ENCODE results near the gene TNS1. TPM values are rescaled to one million over a fixed set of nuclear protein-coding genes. Genes with fewer than 3 reads are reported as not detected.

The TNS1 gene
- total and polyA plus RNA-seq, 4 donors = 46.9 to 64.5 (median 58.1) TPM

- H3K27ac ChIP-seq (ENCODE audit: low read depth, low read length) = no peak overlapping the region
- DNase-seq (ENCODE audit: low read depth in 4 of 6, low spot score in 6 of 6) = no peak
- no peaks in the 10 kb centered on the region for H3K9me3 ChIP-seq (ENCODE audit: control insufficient read depth, insufficient read depth, low read length)
- no peaks in the 10 kb centered on the region for H3K27me3 ChIP-seq (ENCODE audit: control insufficient read depth, insufficient read depth, low read length)
- H3K4me1 ChIP-seq (ENCODE audit: control insufficient read depth, insufficient read depth, low read length) = peaks cover 18% of the 10 kb centered on the region
- no peaks in the 10 kb centered on the region for H3K36me3 ChIP-seq (ENCODE audit: control insufficient read depth, insufficient read depth, low read length)
- no peak overlapping the region for H3K4me3 ChIP-seq (ENCODE audit: low read depth, low read length)
- WGBS (ENCODE audit: insufficient coverage) = 88% methylated on average over 6 of the region's 8 CpGs
Measured at GRCh38 chr2:217793566-217794132, 209.1 kb downstream of the TNS1 start.

- H3K9me3 ChIP-seq (ENCODE audit: control insufficient read depth, insufficient read depth, low read length) = no peaks in the 10 kb centered on the region
- no peak overlapping the region for H3K4me3 ChIP-seq (ENCODE audit: low read depth, low read length)
- 65% methylated on average over 2 of the region's 5 CpGs for WGBS (ENCODE audit: insufficient coverage)
- no peak overlapping the region for H3K27ac ChIP-seq (ENCODE audit: low read depth, low read length)
- no peaks in the 10 kb centered on the region for H3K36me3 ChIP-seq (ENCODE audit: control insufficient read depth, insufficient read depth, low read length)
- no peak for DNase-seq (ENCODE audit: low read depth in 4 of 6, low spot score in 6 of 6)
- peaks cover 18% of the 10 kb centered on the region for H3K4me1 ChIP-seq (ENCODE audit: control insufficient read depth, insufficient read depth, low read length)
- H3K27me3 ChIP-seq (ENCODE audit: control insufficient read depth, insufficient read depth, low read length) = no peaks in the 10 kb centered on the region
Measured at GRCh38 chr2:217792626-217793527, 209.9 kb downstream of the TNS1 start.

- Histone ChIP-seq H3K27me3 (ENCODE audit: control insufficient read depth, insufficient read depth, low read length) (no peaks in the 10 kb centered on the region), H3K9me3 (ENCODE audit: control insufficient read depth, insufficient read depth, low read length) (no peaks in the 10 kb centered on the region), H3K27ac (ENCODE audit: low read depth, low read length) (no peak overlapping the region), H3K36me3 (ENCODE audit: control insufficient read depth, insufficient read depth, low read length) (peaks cover 6% of the 10 kb centered on the region), H3K4me1 (ENCODE audit: control insufficient read depth, insufficient read depth, low read length) (peaks cover 18% of the 10 kb centered on the region), H3K4me3 (ENCODE audit: low read depth, low read length) (no peak overlapping the region)
- no peak for DNase-seq (ENCODE audit: low read depth in 4 of 6, low spot score in 6 of 6)
- WGBS (ENCODE audit: insufficient coverage) = no CpG with 5 or more reads among the region's 2 CpGs
Measured at GRCh38 chr2:217791551-217791950, 211.2 kb downstream of the TNS1 start.

- Histone ChIP-seq H3K36me3 (ENCODE audit: control insufficient read depth, insufficient read depth, low read length) (peaks cover 6% of the 10 kb centered on the region), H3K27ac (ENCODE audit: low read depth, low read length) (no peak overlapping the region), H3K27me3 (ENCODE audit: control insufficient read depth, insufficient read depth, low read length) (no peaks in the 10 kb centered on the region), H3K4me3 (ENCODE audit: low read depth, low read length) (no peak overlapping the region), H3K9me3 (ENCODE audit: control insufficient read depth, insufficient read depth, low read length) (no peaks in the 10 kb centered on the region), H3K4me1 (ENCODE audit: control insufficient read depth, insufficient read depth, low read length) (peaks cover 20% of the 10 kb centered on the region)
- WGBS (ENCODE audit: insufficient coverage) = 91% methylated on average over 4 of the region's 5 CpGs
- DNase-seq (ENCODE audit: low read depth in 4 of 6, low spot score in 6 of 6) = no peak
Measured at GRCh38 chr2:217790681-217791392, 212.0 kb downstream of the TNS1 start.

- Histone ChIP-seq H3K27ac (ENCODE audit: low read depth, low read length) (no peak overlapping the region), H3K4me3 (ENCODE audit: low read depth, low read length) (no peak overlapping the region)
- WGBS (ENCODE audit: insufficient coverage) = 72% methylated on average over 6 of the region's 10 CpGs
Measured at GRCh38 chr2:217790195-217790594, 212.6 kb downstream of the TNS1 start.

GRCh38 chr2:217789736-217790181 is 213.0 kb downstream of the TNS1 start:
- Histone ChIP-seq H3K27me3 (ENCODE audit: control insufficient read depth, insufficient read depth, low read length) (no peaks in the 10 kb centered on the region), H3K36me3 (ENCODE audit: control insufficient read depth, insufficient read depth, low read length) (peaks cover 6% of the 10 kb centered on the region), H3K27ac (ENCODE audit: low read depth, low read length) (no peak overlapping the region), H3K4me1 (ENCODE audit: control insufficient read depth, insufficient read depth, low read length) (peaks cover 24% of the 10 kb centered on the region), H3K9me3 (ENCODE audit: control insufficient read depth, insufficient read depth, low read length) (no peaks in the 10 kb centered on the region), H3K4me3 (ENCODE audit: low read depth, low read length) (no peak overlapping the region)
- no peak for DNase-seq (ENCODE audit: low read depth in 4 of 6, low spot score in 6 of 6)
- 74% methylated on average over 6 of the region's 13 CpGs for WGBS (ENCODE audit: insufficient coverage)

More at GRCh38 chr2:217790195-217790594, 212.6 kb downstream of the TNS1 start:
- DNase-seq (ENCODE audit: low read depth in 4 of 6, low spot score in 6 of 6) = no peak
- Histone ChIP-seq H3K27me3 (ENCODE audit: control insufficient read depth, insufficient read depth, low read length) (no peaks in the 10 kb centered on the region), H3K36me3 (ENCODE audit: control insufficient read depth, insufficient read depth, low read length) (peaks cover 6% of the 10 kb centered on the region), H3K4me1 (ENCODE audit: control insufficient read depth, insufficient read depth, low read length) (peaks cover 24% of the 10 kb centered on the region), H3K9me3 (ENCODE audit: control insufficient read depth, insufficient read depth, low read length) (no peaks in the 10 kb centered on the region)

GRCh38 chr2:217789003-217789735 is 213.6 kb downstream of the TNS1 start:
- Histone ChIP-seq H3K4me3 (ENCODE audit: low read depth, low read length) (no peak overlapping the region), H3K4me1 (ENCODE audit: control insufficient read depth, insufficient read depth, low read length) (peaks cover 24% of the 10 kb centered on the region), H3K27ac (ENCODE audit: low read depth, low read length) (no peak overlapping the region), H3K27me3 (ENCODE audit: control insufficient read depth, insufficient read depth, low read length) (no peaks in the 10 kb centered on the region), H3K9me3 (ENCODE audit: control insufficient read depth, insufficient read depth, low read length) (no peaks in the 10 kb centered on the region), H3K36me3 (ENCODE audit: control insufficient read depth, insufficient read depth, low read length) (peaks cover 6% of the 10 kb centered on the region)
- WGBS (ENCODE audit: insufficient coverage) = 27% methylated on average over 14 of the region's 15 CpGs
- DNase-seq (ENCODE audit: low read depth in 4 of 6, low spot score in 6 of 6) = peak; percentile 41 to 92 (median 68)

GRCh38 chr2:217788669-217789002 is 214.2 kb downstream of the TNS1 start:
- no peaks in the 10 kb centered on the region for H3K9me3 ChIP-seq (ENCODE audit: control insufficient read depth, insufficient read depth, low read length)
- peaks cover 19% of the 10 kb centered on the region for H3K4me1 ChIP-seq (ENCODE audit: control insufficient read depth, insufficient read depth, low read length)
- peaks cover 6% of the 10 kb centered on the region for H3K36me3 ChIP-seq (ENCODE audit: control insufficient read depth, insufficient read depth, low read length)
- H3K27me3 ChIP-seq (ENCODE audit: control insufficient read depth, insufficient read depth, low read length) = no peaks in the 10 kb centered on the region
- no peak overlapping the region for H3K4me3 ChIP-seq (ENCODE audit: low read depth, low read length)
- H3K27ac ChIP-seq (ENCODE audit: low read depth, low read length) = no peak overlapping the region
- no peak for DNase-seq (ENCODE audit: low read depth in 4 of 6, low spot score in 6 of 6)
- 95% methylated on average over 7 of the region's 7 CpGs for WGBS (ENCODE audit: insufficient coverage)

- Histone ChIP-seq H3K36me3 (ENCODE audit: control insufficient read depth, insufficient read depth, low read length) (peaks cover 6% of the 10 kb centered on the region), H3K27me3 (ENCODE audit: control insufficient read depth, insufficient read depth, low read length) (no peaks in the 10 kb centered on the region), H3K4me1 (ENCODE audit: control insufficient read depth, insufficient read depth, low read length) (peaks cover 19% of the 10 kb centered on the region), H3K9me3 (ENCODE audit: control insufficient read depth, insufficient read depth, low read length) (no peaks in the 10 kb centered on the region), H3K27ac (ENCODE audit: low read depth, low read length) (no peak overlapping the region), H3K4me3 (ENCODE audit: low read depth, low read length) (no peak overlapping the region)
- WGBS (ENCODE audit: insufficient coverage) = 97% methylated on average over 32 of the region's 37 CpGs
- no peak for DNase-seq (ENCODE audit: low read depth in 4 of 6, low spot score in 6 of 6)
Measured at GRCh38 chr2:217787160-217787877, 215.5 kb downstream of the TNS1 start.

Measured in spinal cord (tissue), 10 donors.